Caki2 (cell line): ENCODE data around the gene RPL15. TPM values are rescaled to one million over a fixed set of nuclear protein-coding genes. Genes with fewer than 3 reads are reported as not detected.
A peak's percentile ranks its signal among the peaks of the same experiment; 100 is the strongest.
"Not testable (repeated sequence)": the region's sequence is repeated elsewhere in the genome, so short reads cannot be mapped to it uniquely, and the experiment has no call there.

Experiments used
- DNase-seq: peaks from one replicate; pipeline ENCODE4 v3.0.0-alpha.2; 2015; ENCODE audit warnings: low read depth
- in situ Hi-C: cut with HindIII; loops from 2 replicates; pipeline ENCODE4 v1.10.0; 2016; ENCODE audit warnings: low sequenced_read_pairs, low pct_unique_long_range_greater_than_20kb, mixed read lengths
- total RNA-seq: library from RNA; depleted of rRNA; stranded (reverse); fragments of >200 nt; shearing (Covaris generic); gene quantifications from 2 replicates; pipeline ENCODE4 v1.2.3, GENCODE V29; 2014; ENCODE audit warnings: low replicate concordance

RPL15 gene
- total RNA-seq, 1 experiment from 2014 or later = 4,358 TPM

DNA sequence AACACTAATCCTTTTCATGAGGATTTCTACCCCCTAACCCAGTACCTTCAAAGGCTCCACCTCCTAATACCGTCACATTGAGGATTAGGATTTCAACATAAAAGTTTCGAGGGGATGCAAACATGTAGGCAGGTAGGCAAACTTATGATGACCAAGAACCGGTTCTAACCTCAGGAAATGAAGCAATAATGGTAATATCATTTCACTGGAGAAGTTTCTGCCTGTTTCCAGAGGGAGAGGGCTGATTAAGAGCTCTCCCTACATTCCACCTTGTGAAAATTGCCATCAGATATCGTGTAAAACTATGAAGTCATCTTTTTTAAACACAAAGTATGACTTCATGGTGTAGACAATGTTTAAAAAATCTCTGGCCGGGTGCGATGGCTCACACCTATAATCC is 31.7 kb upstream of the RPL15 start:
- in situ Hi-C loops = no loop called here

DNA sequence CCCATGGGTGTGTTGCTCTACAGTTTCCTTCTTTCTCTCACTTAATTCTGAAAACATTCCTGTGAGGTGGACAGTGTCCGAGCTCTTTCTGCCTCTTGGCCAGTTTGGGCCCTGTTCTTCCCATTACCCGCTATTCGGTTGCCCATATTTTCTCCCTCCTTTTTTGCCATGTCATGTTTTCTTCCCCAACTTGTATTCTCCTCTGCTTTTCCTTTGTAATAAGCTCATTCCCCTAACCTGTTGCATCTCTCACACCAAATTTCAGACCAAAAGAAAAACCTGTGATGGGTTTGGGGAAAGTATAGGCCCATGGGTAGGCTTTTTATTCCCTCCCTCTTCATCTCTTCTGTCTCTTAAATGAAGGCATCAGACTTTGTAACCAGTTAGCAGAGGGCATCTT is 30.6 kb upstream of the RPL15 start:
- in situ Hi-C loops = no loop called here

More for the DNA sequence above, 31.7 kb upstream of the RPL15 start:
- no peak for DNase-seq

DNA sequence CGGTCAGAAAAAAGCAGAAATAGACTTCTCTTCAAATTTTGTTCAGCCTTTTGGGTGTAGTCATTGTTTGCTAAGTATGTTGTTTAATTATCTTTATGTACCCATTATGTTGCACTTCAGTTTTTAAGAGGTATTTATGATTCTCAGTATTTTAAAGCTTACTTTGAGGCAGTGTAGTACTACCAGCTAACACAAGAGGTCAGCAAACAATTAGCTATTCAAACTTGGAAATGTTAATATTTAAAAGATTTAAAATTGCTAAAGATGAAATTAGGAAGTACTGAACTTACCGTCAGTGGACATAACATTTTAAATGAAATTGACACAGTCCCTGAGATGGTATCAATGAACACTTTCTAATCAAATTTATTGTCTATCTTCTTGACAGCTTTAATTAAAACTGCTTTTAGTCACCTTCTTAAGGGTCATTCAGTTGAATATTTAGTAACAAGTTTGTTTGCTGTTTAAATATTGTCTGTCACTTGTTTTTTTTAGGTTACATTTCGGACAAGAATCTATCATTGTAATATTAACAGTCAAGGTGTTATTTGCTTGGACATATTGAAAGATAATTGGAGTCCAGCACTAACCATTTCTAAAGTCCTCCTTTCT is 28.2 kb upstream of the RPL15 start:
- peak; percentile 13 for DNase-seq
- in situ Hi-C loops = no loop called here

More for the DNA sequence above, 30.6 kb upstream of the RPL15 start:
- no peak for DNase-seq

DNA sequence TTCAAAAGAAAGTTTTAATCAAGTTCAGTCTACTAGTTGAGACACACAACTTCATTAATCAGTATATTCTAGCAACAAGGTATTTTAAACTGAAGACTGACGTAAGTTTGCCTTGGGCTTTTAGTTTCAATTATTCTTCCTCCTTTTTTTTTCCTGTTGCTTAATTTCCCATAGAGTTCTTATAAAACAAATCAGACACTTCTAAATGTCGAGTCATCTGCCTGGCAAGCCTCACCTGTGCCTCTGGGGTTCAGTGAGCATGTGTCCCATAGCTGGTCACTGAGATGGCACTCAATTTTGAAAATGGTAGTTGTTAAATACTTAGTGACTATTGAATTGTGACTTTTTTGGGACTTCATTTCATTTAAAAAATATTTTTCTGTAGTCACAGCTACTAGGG is 27.5 kb upstream of the RPL15 start:
- DNase-seq = peak; percentile 56
- in situ Hi-C loops = no loop called here

DNA sequence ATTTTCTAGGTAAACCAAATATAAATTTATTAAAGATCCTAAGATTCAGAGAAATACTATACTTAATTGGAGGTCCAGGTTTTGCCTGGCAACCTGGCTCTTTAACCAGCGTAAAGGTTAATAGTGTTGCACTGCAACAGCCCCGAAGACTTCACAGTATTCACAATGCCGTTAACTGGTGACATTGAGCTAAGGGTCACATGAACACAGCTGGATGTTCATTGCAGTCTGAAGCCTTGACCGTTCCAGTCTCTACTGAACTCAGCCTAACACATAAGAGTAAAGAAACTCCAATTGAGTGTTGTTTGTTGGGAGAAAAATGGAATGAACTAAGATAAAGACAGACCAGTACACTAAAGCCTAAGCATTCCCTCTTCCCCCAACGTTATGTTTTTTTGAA is 27.0 kb upstream of the RPL15 start:
- no peak for DNase-seq
- in situ Hi-C loops = no loop called here

DNA sequence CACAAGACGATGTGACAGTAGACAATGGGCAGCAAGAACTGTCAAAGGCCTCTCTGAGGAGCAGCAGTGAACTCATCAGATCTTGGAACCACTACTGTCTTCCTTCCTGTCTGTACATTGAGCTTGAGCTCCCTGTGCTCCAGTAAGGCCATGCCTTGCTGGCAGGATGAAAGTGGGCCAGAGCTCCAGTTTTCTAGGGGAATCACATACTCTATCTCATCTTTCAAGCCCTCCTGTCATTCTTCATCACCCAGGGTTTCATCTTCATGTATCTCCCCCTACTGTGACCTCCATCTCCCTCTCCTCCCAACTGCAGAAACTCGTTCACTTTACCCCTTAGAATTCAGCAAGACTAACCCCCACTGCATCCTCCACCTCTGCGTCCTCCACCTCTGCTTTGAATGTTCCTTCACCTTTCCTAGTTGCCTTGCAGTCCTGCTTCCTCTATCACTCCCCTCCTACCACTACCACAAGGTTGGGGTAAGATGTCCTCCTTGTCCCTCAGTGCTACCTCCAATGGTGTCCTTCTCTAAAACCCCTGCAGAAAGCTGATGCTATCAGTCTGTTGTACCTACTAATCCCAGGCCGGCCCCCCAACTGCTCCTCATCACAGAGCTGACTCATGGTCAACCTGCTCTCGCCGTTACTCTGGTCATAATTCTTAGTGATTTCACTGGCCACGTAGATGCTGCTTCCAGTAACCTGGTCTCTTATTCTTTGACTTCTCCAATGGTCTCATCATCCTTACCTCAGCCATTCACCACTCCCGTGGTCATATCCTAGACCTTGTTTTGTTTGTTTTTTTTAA is 22.5 kb upstream of the RPL15 start:
- DNase-seq = no peak
- in situ Hi-C loops = no loop called here

DNA sequence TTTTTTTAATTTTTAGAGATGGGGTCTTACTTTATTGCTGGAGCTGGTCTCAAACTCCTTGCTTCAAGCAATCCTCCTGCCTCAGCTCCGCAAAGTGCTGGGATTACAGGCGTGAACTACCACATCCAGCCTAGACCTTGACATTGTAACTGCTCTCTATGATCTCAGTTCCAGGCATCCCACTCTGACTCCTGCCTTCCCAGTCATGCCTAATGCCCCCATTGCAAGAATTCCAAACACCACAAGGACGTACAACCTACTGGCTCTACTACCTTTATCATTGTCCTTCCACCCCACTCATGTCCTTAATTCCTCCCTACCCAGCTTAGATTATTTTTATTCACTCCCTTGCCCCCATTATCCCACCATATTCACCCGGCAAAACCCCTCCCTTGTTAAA is 21.8 kb upstream of the RPL15 start:
- DNase-seq = no peak
- in situ Hi-C loops = no loop called here

DNA sequence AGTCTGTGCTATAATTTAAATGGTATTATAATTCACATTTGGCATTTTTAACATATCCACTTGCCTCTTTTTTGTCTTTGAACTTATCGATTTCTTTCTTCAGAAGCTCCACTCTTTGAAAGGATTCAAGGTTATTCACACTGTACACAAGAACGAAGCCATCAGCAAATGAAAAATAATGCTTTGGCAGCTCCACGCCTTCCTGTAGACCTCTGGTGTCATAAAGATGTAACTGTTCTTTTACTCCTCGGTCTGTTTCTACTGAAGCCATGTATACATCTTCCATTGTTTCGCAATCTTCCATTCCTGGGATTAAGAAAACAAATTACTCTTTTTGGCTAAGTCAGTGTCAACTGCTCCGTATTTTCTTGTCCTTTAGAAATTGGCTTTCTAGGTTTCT is 16.2 kb upstream of the RPL15 start:
- DNase-seq = no peak
- in situ Hi-C loops = no loop called here

DNA sequence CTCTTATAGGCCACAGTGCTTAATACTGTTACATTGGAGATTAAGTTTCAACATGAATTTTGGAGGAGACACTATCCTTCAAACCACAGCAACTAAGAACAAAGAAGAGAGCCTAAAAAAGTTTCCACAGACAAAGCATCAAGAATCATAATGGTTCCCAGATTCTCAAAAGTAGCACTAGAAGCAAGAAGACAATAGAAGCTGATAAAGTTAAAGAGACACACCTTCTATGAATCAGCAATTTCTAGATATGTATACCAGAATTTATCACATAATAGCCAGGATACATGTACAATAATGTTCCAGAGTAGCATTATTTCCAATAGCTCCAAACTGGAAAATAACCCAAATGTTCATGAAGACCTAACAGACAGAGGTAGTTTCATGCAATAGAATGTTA is 12.4 kb upstream of the RPL15 start:
- in situ Hi-C loops = no loop called here
- DNase-seq = no peak

DNA sequence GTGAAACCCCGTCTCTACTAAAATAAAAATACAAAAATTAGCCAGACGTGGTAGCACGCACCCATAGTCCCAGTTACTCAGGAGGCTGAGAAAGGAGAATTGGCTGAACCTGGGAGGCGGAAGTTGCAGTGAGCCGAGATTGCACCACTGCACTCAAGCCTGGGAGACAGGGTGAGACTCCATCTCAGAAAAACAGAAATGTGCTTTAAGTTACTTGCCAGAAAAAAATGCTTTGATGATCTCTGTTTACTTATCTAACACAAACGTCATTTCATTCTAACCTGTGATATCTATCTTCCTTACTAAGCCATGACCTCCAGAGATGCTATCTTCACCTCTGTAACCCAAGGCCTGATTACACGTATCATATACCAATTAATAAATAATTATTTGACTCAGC is 7.6 kb upstream of the RPL15 start:
- in situ Hi-C loops = no loop called here
- no peak for DNase-seq

DNA sequence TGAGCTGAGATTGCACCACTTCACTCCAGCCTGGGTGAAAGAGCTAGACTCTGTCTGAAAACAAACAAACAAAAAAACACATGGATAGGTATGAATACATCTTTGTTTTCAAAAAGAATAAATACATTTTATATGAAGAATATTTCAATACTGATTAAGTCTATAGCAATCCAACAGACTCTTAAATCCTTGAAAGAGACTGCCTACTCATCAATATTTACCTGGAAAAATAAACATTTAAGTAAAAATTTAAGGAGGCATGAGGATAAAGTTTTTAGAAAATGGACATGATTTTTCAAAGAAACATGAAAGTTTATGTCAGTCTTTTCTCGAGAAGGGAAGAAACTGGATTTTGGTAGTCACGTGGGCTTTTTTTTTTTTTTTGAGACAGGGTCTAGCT is 5.5 kb upstream of the RPL15 start:
- in situ Hi-C loops = no loop called here
- no peak for DNase-seq

DNA sequence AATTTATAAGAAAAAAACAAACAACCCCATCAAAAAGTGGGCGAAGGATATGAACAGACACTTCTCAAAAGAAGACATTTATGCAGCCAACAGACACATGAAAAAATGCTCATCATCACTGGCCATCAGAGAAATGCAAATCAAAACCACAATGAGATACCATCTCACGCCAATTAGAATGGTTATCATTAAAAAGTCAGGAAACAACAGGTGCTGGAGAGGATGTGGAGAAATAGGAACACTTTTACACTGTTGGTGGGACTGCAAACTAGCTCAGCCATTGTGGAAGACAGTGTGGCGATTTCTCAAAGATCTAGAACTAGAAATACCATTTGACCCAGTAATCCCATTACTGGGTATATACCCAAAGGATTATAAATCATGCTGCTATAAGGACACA is 4.6 kb upstream of the RPL15 start:
- in situ Hi-C loops, DNase-seq: not testable (repeated sequence)

DNA sequence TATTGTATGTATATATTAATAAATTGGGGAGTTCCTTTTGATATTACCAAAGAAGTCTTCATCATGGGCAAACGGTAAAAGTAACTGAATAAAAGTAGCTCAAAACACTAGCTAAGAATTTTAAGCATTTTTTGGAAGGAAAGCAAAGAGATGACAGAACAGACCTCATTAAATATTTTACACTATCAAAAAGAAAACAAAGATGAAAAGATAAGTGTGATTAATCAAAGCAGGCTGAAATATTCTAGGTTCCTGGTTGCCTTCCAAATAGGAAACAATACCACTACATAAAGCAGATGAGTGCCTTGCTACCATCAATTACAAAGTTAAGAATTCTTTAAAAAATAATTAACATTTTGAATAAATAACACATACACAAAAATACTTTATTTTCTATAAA is 3.8 kb upstream of the RPL15 start:
- in situ Hi-C loops = no loop called here
- no peak for DNase-seq

DNA sequence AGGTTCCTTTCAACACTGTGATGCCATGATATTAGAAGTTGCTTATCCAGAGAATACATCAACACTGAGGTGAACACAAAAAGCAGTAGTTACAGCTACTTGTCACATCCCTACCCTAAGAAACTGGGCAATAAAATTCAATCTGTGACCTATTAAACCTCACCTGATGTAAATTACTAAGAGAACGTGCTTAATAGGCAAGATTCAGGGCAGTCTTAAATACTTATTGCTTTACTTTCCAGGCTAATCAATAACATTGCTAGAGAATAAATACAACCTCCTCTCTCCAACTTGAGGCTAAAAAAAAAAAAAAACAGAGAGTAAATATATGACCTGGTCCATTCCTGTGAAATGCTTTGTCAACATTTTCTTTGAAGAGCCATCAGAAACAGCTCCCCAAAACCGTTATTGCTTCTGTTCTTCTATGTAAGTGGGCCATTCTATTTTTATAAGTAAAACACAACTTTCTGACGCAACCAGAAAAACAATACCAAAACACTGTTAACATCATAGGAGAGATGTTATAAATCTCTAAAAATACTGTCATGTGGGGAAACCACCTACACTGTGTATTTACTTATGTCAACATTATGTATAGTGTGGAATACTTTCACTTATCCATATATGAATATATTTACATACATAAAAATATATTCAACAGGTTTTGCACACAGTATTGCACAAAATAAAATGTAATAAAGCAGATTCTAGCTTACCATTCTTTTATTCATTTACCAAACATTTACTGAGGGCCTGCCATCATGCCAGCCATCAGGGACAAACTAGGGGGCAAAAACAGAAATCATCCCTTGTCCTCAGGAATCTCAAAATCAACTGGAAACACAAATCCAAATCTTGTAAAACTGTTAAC is 2.8 kb upstream of the RPL15 start:
- no peak for DNase-seq
- in situ Hi-C loops = no loop called here

DNA sequence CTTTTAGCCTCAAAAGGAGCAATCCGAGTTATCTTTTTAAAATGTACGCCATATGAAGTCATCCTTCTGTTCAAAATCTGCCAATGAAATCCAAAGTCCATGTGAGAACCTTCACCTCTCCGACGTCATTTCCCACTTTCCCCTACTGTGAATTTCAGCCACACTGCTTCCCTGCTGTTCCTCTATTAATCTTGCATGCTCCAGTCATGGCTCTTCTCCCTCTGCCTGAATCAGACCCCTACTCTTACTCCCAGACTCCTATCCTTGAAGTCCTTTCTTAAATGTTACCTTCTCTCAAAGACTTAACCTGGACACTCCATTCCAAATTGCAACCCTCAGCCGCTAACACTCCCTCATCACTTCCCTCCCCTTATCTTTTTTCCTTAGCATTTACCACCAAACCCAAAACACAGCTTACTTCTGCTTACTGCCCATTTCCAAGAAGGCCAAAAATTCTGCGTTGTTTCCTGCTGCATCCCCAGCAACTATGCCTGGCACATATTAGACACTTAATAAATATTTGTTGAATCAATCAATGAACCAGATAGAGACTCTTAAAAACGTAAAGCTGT is 1.3 kb upstream of the RPL15 start:
- in situ Hi-C loops = no loop called here
- no peak for DNase-seq

DNA sequence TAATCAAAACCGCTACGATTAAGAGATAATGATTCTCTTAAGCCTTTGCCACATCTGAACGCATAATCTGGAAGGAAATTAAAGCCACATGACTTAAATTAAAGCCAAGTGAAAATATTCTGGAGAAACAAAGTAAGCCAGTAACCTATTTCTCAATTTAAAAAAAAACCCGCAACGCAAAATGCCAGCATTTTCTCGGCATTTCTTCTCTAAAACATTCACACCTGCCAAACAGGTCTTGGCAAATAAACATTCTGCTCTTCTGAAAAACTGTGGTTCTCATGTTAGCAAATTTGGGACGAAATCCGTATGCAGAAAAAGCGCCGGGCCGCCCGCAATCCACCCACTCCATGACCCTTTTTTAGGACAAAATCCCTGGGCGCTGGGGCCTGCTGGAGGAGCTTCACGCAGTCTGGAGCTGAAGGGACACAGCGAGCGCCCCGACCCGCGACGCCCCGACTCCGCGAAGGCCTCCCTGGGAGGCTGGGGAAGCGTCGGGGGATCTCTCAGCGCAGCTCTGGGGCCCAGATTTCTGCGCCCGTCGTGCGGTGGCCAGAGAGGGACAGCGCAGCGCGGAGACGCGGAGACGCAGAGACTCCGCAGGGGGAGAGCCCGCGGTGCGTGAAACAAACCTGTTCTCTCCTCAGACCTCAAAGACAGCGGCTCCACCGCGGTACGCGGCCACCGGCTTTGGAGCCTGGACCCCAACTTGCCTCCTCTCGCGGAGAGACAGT is 613 bp upstream of the RPL15 start:
- no peak for DNase-seq
- in situ Hi-C loops = no loop called here

DNA sequence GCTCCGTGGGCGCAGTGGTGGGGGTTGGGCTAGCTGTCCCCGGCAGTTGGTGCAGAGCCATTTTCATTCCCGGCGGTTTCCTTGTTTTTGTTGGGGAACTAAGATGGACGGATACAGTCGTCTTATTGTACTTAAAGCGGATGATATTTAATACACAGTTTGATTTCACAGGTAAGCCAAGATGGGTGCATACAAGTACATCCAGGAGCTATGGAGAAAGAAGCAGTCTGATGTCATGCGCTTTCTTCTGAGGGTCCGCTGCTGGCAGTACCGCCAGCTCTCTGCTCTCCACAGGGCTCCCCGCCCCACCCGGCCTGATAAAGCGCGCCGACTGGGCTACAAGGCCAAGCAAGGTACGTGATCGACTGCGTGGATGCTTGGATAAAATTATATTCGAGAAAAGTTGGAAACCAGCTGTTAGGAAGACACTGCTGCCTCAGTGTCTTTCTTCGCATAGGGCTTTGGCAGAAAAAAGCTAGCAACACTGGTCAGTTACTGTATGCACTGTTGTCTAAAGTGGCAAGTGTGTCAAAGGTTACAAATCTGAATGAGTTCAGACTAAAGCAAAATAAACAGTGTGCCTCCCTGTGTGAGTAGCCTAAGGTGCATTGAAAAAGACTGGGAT is 859 bp downstream of the RPL15 start:
- DNase-seq, in situ Hi-C loops: not testable (repeated sequence)

DNA sequence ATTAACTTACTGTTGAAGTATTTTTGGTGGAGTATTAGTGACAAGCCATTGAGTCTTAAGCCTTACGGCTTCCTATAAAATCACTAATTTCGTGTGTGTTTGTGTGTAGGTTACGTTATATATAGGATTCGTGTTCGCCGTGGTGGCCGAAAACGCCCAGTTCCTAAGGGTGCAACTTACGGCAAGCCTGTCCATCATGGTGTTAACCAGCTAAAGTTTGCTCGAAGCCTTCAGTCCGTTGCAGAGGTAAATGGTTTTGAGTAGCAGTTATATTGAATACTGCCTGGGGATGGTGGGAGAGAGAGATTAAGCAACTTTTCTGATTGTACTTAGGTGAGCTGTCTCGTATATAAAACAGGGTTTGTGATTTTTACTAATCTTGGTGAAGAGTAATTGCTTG is 1.4 kb downstream of the RPL15 start:
- in situ Hi-C loops = not testable (repeated sequence)

More for the DNA sequence above, 1.4 kb downstream of the RPL15 start:
- not testable (repeated sequence) for DNase-seq
